Stimulated activated CD4-positive, alpha-beta T cell treated with anti-CD3 and anti-CD28 coated beads, Interleukin-1b, Interleukin-23, amount 100 ng/mL, for 1 hour (primary cell): ENCODE results near the gene NOPCHAP1.
"Not testable (repeated sequence)": the region's sequence is repeated elsewhere in the genome, so short reads cannot be mapped to it uniquely, and the experiment has no call there.

Source experiments
- DNase-seq, 2 donors: peaks; one replicate each; pipeline ENCODE4 v3.0.0-alpha.2; 2020; ENCODE audit warnings: low read depth in 2 of 2

Gene NOPCHAP1

DNA sequence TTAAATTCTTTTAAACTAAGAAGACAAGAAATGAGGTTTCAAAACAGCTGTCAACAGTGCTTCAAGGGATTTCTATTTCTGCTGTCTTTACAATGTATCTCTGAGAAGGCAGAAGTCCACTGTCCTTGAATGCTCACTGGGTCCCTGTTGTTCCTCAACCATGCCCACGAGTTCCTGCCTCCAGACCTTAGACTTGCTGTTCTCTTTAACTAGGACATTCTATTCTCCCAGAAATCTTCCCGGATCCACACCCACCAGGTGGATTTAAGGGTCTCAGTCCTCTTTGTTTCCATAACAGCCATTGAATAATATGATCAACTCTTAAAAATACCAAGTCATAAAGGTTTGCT lies 21.3 kb upstream of the NOPCHAP1 start:
- DNase-seq: no peak

DNA sequence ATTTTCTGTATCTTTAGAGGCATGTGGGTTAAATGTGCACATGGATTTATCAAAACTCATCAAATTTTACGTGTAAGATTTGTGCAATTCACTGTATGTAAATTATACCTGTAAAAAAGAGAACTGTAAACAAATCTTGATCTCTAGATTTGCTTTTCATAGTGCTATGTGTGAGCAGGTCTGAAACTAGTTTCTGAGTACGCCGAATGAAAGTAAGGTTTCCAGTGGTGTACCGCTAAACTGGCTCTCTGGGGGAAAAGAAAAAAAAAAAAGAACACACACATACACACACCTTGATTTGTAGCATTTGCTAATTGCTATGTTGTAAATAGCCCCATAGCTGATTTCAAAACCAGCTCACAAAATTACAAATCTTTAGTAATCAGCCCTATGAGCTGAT lies 19.4 kb upstream of the NOPCHAP1 start:
- DNase-seq: no peak

- no peak for DNase-seq
These were observed 16.8 kb upstream of the NOPCHAP1 start for GRCh38 chr12:104969343-104969742.

GRCh38 chr12:104971306-104971705 lies 14.8 kb upstream of the NOPCHAP1 start:
- no peak for DNase-seq

DNA sequence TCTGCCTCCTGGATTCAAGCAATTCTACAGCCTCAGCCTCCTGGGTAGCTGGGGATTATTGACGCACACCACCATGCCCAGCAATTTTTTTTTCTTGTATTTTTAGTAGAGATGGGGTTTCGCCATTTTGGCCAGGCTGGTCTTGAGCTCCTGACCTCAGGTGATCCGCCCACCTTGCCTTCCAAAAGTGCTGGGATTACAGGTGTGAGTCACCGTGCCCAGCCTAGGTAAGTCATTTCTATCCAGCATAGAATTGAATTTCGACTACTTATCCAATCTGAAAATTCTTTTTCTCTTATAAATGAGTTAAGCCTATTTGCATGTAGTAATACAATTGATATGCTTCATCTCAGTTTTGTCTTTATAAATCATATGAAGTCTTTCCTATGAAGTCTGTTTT lies 12.9 kb upstream of the NOPCHAP1 start:
- no peak for DNase-seq

DNA sequence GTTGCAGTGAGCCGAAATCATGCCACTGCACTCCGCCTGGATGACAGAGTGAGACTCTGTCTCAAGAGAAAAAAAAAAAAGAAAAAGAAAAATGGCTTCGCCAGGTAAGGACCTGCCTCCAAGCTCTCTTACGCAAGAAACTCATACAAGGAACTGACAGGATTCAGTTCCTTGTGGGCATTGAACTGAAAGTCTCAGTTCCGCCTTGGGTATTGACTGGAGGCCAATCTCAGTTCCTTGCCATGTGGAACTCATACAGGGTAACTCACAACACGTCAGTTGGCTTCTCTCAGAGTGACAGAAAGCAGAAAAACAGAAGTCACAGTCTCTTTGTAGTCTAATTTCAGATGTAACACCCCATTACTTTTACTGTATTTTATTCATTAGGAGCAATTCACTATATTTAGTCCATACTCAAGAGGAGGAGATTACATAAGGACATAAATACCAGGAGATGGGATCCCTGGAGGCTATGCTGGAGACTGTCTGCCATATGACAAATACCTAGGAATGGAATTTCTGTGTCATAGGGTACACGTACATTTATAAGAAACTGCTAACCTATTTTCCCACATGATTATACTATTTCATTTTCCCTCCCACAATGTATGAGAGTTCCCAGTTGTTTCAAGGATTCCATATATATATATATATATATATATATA lies 11.4 kb upstream of the NOPCHAP1 start:
- DNase-seq: no peak

DNA sequence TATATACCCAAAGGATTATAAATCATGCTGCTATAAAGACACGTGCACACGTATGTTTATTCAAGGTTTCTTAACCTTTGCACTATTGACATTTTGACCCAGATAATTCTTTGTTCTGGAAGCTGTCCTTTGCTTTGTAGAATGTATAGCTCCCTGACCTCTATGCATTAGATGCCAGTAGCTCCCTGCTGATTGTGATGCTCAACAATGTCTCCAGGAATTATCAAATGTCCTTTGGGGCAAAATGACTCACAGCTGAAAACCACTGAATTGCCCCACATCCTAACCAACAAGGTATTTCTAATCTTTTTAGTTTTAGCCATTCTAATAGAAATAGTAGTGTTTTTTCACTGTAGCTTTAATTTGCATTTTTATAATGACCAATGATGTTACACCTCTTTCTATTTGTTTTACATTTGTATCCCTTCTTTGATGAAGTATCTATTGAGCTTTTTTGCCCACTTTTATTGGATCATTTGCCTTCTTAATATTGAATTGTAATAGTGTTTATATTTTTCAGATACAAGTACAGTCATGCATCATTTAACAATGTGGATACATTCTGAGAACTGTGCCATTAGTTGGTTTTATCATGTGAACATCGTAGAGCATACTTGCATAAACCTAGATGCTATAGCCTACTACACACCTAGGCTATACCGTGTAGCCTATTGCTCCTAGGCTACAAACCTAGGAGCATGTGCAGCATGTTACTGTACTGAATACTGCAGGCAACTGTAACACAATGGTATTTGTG lies 10.4 kb upstream of the NOPCHAP1 start:
- no peak for DNase-seq

- no peak for DNase-seq
These were observed 9.4 kb upstream of the NOPCHAP1 start for GRCh38 chr12:104976703-104977102.

GRCh38 chr12:104977688-104978087 lies 8.4 kb upstream of the NOPCHAP1 start:
- DNase-seq: not testable (repeated sequence)

DNA sequence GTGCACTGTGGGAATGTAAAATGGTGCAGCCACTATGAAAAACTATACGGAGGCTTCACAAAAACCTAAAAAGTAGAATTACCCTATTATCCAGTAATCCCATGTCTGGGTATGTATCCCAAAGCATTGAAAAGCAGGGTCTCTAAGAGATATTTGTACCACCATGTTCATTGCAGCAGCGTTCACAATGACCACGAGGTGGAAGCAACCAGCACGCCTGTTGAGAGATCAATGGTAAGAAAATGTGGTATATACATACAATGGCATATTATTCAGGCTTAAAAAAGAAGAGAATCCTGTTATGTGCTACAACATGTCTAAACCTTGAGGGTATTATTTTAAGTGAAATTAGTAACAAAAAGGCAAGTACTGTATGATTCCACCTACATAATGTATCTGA lies 910 bp upstream of the NOPCHAP1 start:
- DNase-seq: no peak

GRCh38 chr12:104990950-104991349 lies 4.8 kb downstream of the NOPCHAP1 start:
- no peak for DNase-seq

DNA sequence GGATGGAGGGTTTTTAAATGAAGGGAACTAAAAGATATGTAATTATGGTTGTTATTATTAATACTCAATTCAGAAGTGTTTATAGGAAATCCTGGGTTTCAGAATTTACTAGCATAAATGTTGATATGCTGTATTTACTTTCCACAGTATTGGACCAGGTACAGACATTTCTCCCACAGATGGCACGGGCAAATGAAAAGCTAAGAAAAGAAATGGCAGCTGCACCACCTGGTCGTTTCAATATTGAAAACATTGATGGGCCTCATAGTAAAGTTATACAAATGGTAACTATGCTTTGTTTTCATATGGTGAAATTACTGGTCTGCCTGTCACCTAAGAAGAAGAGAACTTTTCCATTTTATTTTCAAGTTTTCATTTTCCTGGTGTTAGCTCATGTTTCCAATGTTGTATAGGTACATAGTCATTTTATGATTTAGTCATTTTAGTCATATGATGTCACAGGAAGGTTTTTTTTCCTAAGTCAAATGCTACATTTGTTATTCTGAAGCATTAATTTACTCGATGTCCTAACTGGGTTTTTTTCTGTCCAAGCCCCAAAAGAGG lies 5.5 kb downstream of the NOPCHAP1 start:
- no peak for DNase-seq

GRCh38 chr12:104994336-104994735 lies 8.2 kb downstream of the NOPCHAP1 start:
- no peak for DNase-seq

DNA sequence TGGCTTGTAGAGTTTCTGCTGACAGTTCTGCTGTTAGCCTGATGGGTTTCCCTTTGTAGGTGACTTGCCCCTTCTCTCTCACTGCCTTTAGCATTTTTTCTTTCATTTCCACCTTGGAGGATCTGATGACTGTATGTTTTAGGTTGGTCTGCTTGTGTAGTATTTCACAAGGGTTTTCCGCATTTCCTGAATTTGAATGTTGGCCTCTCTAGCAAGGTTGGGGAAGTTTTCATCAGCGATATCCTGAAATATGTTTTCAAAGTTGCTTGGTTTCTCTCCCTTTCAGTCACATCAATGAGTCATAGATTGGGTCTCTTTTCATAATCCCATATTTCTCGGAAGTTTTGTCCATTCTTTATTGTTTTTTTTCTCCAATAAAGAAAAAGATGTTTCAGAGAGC lies 11.4 kb downstream of the NOPCHAP1 start:
- no peak for DNase-seq

DNA sequence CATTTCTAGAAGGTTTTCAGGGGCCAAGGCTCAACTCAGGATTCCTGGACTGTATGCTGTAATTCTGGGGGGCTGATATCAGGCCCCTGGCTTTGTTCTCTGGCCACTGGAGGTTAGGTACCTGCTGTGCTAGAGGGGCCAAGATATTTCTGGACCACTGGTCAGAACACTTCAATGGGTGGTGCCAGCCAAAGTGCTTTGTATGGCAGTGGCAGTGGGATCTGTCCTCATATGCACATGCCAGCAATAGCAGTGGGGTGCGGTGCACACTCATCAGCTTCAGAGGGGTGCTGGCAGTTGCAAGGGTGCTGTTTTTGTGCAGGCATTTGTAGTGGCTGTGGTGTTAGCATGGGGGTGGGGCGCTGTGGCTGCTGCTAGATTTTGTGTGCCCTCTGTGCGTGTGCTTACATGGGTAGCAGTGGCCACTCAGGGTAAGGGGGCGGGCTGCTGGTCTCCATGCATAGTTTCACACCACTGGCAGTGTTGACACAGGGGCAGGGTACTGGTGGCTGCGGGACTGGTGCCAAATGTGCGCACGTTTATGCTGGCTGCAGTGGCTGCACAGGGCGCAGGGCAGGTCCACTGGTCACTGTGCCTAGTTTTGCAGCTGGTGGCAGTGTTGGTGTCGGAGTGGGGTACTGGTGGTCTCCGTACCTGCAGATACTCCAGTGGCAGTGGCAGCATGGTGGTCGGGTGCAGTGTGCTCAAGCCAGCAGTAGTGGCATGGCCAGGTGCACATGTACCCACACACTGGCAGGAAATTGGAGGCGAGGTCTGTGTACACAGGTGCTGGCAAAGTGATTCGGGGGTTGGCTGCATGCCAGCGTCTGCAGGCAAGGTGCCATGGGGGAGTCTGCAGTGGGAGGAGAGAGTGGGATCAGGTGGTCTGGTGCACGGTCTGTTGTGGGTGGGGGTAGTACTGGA lies 12.6 kb downstream of the NOPCHAP1 start:
- DNase-seq: no peak

DNA sequence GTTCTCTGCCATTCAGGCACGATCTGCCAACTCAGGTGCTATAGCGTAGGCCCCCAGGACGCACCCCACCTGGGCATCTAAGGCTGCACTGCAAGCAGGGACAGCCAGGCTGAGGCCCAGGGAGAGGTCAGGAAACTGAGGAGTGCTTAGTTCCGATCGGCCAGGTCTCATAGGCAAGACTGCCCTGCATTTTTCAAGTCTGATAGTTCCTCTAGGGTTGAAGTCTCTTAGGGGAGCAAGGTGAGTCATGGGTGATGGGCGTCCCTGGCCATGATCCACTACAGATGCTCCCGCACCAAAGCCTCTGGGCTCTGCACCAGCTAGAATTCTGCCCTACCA lies 13.2 kb downstream of the NOPCHAP1 start:
- no peak for DNase-seq

GRCh38 chr12:105001476-105001875 lies 15.4 kb downstream of the NOPCHAP1 start:
- no peak for DNase-seq

GRCh38 chr12:105013892-105014291 lies 27.8 kb downstream of the NOPCHAP1 start:
- no peak for DNase-seq

- DNase-seq: no peak
These were observed 28.5 kb downstream of the NOPCHAP1 start for GRCh38 chr12:105014603-105015002.

GRCh38 chr12:105015543-105015942 lies 29.4 kb downstream of the NOPCHAP1 start:
- DNase-seq: no peak

GRCh38 chr12:105018012-105018411 lies 31.9 kb downstream of the NOPCHAP1 start:
- no peak for DNase-seq

GRCh38 chr12:105018776-105019175 lies 32.7 kb downstream of the NOPCHAP1 start:
- DNase-seq: no peak
